GM18873 (cell line): ENCODE measurements around the gene TP53I13.
A peak's percentile ranks its signal among the peaks of the same experiment; 100 is the strongest.

Source experiments
- ATAC-seq: cut with Tn5 transposase; IDR thresholded peaks from one replicate; pipeline ENCODE4 v1.9.1; 2021; ENCODE audit warnings: mild to moderate bottlenecking, moderate library complexity, moderate number of reproducible peaks; ENCODE audit not compliant: unreplicated experiment, low FRiP score

TP53I13 gene

DNA sequence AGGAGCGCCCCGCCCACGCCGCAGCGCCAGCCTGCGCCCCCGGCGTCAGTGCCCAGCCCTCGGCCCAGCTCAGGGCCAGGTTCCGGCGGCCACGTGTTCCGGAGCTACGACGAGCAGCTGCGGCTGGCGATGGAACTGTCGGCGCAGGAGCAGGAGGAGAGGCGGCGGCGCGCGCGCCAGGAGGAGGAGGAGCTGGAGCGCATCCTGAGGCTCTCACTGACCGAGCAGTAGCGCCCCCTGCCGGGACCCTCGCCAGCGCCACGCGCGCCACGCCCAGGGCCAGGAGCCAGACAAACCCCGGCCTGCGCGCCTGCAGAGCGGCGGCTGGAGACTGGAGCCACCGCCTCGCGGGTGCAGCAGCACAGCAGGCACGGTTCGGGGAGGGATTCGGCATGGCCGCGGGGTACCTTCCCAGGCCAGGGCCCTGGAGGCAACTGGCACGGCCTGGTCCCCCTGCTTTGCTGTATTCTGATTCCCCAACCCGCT lies 44.9 kb downstream of the TP53I13 start:
- no peak for ATAC-seq

DNA sequence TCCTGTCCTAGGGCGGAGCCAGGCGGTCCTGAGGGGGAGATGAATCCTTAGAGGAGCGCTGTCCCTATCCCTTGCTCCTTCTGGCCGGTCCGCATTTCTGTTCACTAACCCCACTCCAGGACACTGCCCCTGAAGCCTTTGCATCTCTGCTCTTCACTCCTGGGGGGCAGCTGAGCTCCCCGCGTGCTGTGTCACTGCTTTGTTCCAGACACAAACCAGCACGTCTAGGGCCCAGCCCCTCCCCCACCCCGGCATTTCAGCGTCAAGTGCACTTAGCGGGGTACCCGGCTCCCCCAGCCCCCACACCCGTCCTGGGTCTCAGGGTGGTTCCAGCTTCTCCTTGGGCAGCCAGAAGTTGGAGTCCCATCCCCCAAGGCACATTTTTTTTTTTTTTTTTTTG lies 45.4 kb downstream of the TP53I13 start:
- ATAC-seq: no peak

DNA sequence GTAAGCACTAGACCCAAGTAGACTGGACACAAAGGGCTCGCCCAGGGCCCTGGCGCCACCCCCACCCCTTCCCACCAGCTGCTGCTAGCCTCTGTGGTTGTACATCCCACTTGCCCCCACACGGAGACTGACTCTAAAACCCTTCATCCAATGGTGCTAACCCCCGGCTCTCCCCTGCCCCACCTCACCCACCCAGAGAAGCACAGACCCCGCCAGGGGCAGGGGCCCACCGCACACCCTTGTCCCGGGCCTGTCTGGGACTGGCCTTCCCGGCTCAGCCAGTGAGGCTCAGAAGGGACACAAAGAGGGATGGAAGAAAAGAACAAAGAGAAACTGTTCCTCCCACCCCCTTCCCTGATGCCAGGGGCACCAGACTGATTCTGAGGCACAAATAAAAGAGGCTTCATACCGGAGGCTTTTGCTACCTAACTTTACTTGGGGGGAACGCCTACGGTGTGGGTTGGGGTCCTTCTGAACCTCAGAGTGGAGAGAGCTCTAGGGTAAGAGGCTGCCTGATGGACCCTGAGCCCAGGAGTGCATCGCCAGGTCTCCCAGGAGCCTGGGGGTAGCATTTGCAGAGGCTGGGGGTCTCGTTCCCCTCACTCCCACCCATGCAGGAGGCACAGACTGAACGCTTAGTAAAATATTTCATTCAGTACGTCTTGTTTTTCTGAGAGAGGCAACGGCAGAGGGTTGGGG lies 46.0 kb downstream of the TP53I13 start:
- ATAC-seq: no peak

DNA sequence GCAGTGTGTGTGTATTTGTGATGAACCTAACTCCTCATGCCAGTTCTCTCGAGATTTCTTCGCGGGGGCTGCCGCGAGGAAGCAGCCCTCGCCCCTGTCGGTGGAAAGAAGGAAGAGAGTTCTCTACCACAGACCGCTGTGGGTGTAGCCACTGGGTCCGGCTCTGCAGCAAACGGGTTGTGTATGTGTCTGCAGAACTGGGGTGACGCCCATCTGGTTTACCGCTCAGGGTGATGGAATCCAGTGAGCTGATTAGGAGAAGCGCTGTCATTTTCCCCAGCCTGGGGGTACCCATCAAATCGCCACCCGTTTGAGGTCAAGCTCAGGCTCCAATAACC lies 46.5 kb downstream of the TP53I13 start:
- no peak for ATAC-seq

DNA sequence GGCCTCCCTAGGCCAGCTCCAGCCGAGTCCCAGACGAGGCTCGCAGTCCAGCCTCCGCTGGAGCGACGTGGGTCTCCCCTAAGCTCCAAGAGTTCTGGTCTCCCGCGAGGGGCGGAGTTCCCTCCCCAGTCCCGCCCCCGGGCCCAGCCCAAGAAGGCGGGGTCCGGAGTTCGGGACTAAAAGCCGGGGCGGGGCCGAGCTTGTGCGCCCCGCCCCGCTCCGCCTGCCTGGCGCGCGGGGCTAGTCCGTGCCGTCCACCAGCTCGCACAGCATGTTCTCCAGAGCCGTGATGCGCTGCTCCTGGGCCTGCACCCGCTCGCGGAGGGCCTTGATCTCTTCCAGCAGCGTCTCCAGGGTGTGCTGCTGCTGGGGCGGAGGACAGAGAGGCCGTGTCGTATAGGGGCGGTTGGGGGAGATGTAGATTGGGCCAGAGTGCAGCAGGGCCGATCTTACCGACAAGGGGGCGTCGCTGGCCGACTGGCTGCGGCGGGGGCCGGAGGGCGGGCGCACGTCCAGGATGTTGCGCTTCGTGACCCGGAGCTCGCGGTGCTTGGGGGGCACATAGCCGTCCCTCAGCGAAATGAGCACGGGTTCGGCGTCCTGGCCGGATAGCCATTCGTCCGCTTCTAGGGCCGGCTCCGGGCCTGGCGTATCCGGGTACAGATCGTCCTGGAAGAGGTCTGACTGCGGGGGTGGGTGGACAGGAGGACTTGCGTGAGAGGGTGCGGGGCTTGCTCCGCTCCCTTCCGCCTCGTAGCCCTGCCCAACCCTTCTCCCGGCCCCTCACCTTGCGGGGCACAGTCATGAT lies 47.2 kb downstream of the TP53I13 start:
- ATAC-seq: no peak

- no peak for ATAC-seq
These were observed 48.0 kb downstream of the TP53I13 start for GRCh38 chr17:29616300-29617048.

DNA sequence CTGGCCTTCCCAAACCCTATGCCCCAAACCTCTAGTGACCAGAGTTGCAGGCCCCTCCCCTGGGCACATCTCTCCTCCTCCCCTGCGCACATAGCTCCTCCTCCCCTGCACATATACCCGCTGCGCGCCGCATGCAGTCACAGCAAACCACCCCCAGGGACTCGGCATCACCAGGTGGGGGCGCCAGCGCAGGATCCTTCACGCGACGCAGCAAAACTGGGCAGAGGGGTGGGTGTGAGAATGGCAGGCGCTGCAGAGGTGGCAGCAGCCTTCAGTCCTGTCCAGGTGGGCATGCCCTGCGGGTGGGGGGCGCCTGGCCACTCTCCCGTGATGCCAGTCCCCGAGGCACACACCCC lies 48.6 kb downstream of the TP53I13 start:
- ATAC-seq: peak; percentile 46

- no peak for ATAC-seq
These were observed 49.2 kb downstream of the TP53I13 start for GRCh38 chr17:29617481-29618271.

DNA sequence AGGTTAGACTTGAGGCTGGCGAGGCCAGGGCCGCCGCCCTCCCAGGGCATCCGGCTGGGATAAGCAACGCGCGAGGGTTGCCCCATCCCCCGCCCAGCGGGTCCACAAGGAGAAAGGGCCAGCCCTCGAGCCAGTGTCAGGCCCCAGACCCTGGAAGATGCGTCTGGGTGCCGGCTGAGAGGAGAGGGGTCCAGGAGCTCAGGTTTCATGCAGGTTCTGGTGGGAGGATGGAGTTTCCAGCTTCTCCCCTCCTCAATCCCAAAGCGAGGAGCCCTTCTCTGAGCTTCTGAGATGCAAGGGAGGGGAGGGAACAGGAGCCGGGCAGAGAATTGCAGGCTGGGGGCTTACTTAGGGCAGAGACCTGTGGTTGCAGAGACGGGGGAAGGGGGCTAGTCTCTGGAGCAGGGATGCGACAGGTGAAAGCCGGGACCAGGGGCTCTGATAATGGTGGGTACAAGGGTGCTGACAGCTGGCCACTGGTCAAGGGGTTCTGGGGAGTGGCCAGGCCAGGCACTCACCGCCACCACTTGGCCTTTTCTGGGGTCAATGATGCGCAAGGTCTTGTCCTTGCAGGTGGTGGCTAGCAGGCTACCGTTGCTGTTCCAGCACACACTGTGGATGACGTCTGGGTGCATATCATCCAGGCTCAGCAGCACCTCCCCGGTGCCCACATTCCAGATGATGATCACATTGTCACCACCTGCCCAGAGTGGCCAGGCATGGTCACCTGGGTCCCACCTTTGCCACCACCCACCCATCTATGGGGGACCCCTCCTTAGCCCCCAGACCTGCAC lies 50.0 kb downstream of the TP53I13 start:
- no peak for ATAC-seq

DNA sequence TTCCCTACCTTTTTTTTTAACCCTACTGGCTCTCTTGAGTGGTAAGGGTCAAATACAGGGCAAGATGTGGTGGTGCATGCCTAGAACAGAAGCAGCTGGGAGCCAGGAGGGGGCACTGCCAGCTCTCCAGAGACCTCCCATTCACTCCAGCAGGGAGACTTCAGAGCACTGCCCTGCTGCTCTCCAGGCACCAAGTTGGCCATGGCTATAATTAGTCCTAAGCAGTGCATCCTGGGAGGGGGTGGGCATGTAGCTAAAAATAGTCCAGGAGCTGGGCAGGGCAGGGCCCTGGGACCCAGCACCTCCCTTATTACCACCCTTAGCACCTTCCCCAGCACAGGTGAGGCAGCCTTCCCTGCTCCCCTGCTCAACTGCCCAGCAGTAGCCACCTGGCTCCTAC lies 50.8 kb downstream of the TP53I13 start:
- no peak for ATAC-seq

GRCh38 chr17:29620271-29620670 lies 51.8 kb downstream of the TP53I13 start:
- no peak for ATAC-seq

GRCh38 chr17:29620779-29621500 lies 52.4 kb downstream of the TP53I13 start:
- no peak for ATAC-seq

DNA sequence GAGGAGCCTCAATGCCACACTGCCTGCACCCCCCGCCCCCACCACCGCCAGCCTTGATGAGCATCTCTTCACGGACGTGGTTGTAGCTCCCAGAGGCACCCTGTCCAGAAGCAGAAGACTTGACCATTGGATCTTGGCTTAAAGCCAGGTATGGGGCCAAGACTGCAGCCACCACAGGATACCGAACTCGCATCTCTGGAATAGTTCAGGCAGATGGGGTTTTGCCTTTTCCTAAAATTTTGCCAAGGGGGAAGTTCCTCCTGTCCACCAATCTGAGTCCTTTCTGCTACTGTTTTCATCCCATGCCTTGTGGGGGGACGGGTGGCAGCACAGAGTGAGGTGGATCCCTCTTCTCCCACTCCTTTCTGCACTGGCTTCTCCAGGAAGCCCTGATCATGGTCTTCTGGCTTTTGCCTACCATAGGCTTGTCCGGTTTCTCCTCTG lies 53.3 kb downstream of the TP53I13 start:
- ATAC-seq: no peak
